ENCODE data around the gene PRKCH.

- TF ChIP-seq, protein P1, sequence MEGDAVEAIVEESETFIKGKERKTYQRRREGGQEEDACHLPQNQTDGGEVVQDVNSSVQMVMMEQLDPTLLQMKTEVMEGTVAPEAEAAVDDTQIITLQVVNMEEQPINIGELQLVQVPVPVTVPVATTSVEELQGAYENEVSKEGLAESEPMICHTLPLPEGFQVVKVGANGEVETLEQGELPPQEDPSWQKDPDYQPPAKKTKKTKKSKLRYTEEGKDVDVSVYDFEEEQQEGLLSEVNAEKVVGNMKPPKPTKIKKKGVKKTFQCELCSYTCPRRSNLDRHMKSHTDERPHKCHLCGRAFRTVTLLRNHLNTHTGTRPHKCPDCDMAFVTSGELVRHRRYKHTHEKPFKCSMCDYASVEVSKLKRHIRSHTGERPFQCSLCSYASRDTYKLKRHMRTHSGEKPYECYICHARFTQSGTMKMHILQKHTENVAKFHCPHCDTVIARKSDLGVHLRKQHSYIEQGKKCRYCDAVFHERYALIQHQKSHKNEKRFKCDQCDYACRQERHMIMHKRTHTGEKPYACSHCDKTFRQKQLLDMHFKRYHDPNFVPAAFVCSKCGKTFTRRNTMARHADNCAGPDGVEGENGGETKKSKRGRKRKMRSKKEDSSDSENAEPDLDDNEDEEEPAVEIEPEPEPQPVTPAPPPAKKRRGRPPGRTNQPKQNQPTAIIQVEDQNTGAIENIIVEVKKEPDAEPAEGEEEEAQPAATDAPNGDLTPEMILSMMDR (IDR thresholded peaks at IDR 0.05), result no peak
- no peak for TF ChIP-seq POLR2AphosphoS5 (IDR thresholded peaks at IDR 0.05)
Measured at GRCh38 chr14:61468063-61468825, 146.9 kb downstream of the PRKCH start.
